Smooth muscle cell of the brain vasculature (primary cell): ENCODE results near the gene SPATA7.

ENCODE experiments used
- DNase-seq: peaks from one replicate; pipeline ENCODE4 v3.0.0-alpha.2; 2012; ENCODE audit warnings: low read depth, low spot score

The SPATA7 gene

DNA sequence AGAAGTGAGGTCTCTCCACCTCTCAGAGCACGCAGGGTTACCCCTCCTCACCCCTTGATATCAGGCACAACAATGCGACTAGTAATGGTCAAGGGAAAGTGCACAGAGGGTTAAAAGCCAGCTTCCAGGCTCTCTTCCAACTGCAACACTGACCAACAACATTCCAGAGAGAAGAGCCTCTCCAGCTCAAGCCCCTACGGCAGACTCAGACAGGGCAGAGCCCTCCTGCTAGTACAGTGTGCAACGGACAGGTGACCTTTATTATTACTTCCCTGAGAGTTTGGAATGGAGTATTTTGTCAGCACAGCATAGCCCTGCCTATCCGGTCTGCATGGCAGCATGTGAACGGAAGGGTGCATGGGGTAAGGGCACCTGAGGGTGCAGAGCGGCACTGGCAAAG is 96.3 kb downstream of the SPATA7 start:
- no peak for DNase-seq

DNA sequence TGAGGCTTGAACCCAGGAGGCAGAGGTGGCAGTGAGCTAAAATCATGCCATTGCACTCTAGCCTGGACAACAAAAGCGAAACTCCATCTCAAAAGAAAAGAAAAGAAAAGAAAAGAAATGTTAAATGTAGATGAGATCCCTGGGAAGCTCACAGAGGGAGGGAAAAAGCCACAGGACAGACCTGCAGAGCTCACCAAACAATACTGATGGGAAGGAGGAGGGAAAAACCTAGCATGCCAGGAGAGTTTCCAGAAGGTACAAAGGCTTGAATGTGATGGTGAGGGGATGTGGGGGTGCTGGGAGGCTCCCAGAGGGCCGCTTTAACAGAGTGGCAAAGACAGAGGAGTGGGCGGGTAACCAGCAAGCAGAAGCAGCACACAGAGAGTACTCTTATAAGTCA is 97.1 kb downstream of the SPATA7 start:
- DNase-seq = no peak
